Vagina (tissue), 2 donors: ENCODE data around the gene TUBA3E.

Experiments used
- CTCF ChIP-seq, 3 experiments: fragments of 450-650 bp in 2 of 3; fragments of 200-600 bp in 1 of 3; sonication (generic) in 1 of 3; IDR thresholded peaks; one replicate each; pipeline ENCODE4 v1.5.1; 2017 to 2019; ENCODE audit warnings: antibody characterized with exemption in 3 of 3, mild to moderate bottlenecking in 2 of 3, moderate library complexity in 2 of 3
- POLR2A ChIP-seq, 2 donors: fragments of 450-650 bp; IDR thresholded peaks; one replicate each; pipeline ENCODE4 v1.6.1; 2017; ENCODE audit warnings: antibody characterized with exemption in 2 of 2, mild to moderate bottlenecking in 2 of 2, moderate library complexity in 2 of 2
- POLR2AphosphoS5 ChIP-seq, 2 donors: sonication (generic); formaldehyde crosslinking; IDR thresholded peaks; one replicate each; pipeline ENCODE4 v1.9.0; 2017; ENCODE audit warnings: antibody characterized with exemption in 2 of 2, mild to moderate bottlenecking in 2 of 2, low read depth in 1 of 2; ENCODE audit not compliant: insufficient read depth in 1 of 2

GRCh38 chr2:130246430-130246829, 48.2 kb upstream of the TUBA3E start:
- TF ChIP-seq CTCF (IDR thresholded peaks at IDR 0.05) (no peak), POLR2A (IDR thresholded peaks at IDR 0.05) (no peak), POLR2AphosphoS5 (IDR thresholded peaks at IDR 0.05; ENCODE audit: insufficient read depth in 1 of 2, low read depth in 1 of 2) (no peak)
